K562 (cell line): ENCODE data around the gene SEC11A. TPM values are rescaled to one million over a fixed set of nuclear protein-coding genes. Genes with fewer than 3 reads are reported as not detected.

ENCODE experiments used
- AFF4 ChIP-seq: sonication (generic); formaldehyde crosslinking; IDR thresholded peaks from 2 replicates; pipeline ENCODE4 v1.8.0; 2023; ENCODE audit warnings: mild to moderate bottlenecking, missing genetic modification reagents
- ATF7 ChIP-seq: fragments of 450-650 bp; IDR thresholded peaks from 2 replicates; pipeline ENCODE4 v1.7.1; 2014; ENCODE audit warnings: mild to moderate bottlenecking, moderate library complexity
- CREM ChIP-seq: IDR thresholded peaks from 2 replicates; pipeline ENCODE4 v1.6.1; 2014; ENCODE audit warnings: antibody characterized with exemption, low read depth
- E2F6 ChIP-seq, 2 experiments: IDR thresholded peaks; 2 replicates each; pipeline ENCODE4 v1.6.1; 2011; ENCODE audit warnings: borderline replicate concordance in 1 of 2, control low read depth in 1 of 2, low read depth in 1 of 2, low read length in 1 of 2, mild to moderate bottlenecking in 1 of 2, mixed read lengths in 1 of 2, moderate library complexity in 1 of 2; ENCODE audit not compliant: insufficient read depth in 1 of 2, insufficient read length in 1 of 2, poor library complexity in 1 of 2, severe bottlenecking in 1 of 2; ENCODE audit errors: extremely low read depth in 1 of 2
- ELF2 ChIP-seq: fragments of 250-450 bp; sonication (Bioruptor Pico); IDR thresholded peaks from 2 replicates; pipeline ENCODE4 v1.5.0; 2021; ENCODE audit warnings: mild to moderate bottlenecking
- ELF4 ChIP-seq: fragments of 450-650 bp; formaldehyde crosslinking; IDR thresholded peaks from 2 replicates; pipeline ENCODE4 v1.4.0; 2022; ENCODE audit warnings: missing genetic modification characterization
- FOXK1 ChIP-seq: sonication (generic); formaldehyde crosslinking; IDR thresholded peaks from 2 replicates; pipeline ENCODE4 v1.8.0; 2022; ENCODE audit warnings: missing genetic modification reagents, mild to moderate bottlenecking, borderline replicate concordance
- HCFC1 ChIP-seq: IDR thresholded peaks from 2 replicates; pipeline ENCODE4 v1.6.1; 2012; ENCODE audit warnings: low read depth, low read length, improper control_type of control experiment
- HMGN3 ChIP-seq: IDR thresholded peaks from 2 replicates; pipeline ENCODE4 v1.6.1; 2011; ENCODE audit warnings: borderline replicate concordance, low read depth, mild to moderate bottlenecking, mixed read lengths, low read length; ENCODE audit not compliant: insufficient read length; ENCODE audit errors: extremely low read depth
- HNRNPLL ChIP-seq: fragments of 200-400 bp; formaldehyde crosslinking; IDR thresholded peaks from 2 replicates; pipeline ENCODE4 v1.6.1; 2017; ENCODE audit warnings: low read length, low read depth, mild to moderate bottlenecking; ENCODE audit not compliant: poor library complexity, severe bottlenecking
- JUN ChIP-seq, 2 experiments: sonication (generic) in 1 of 2; formaldehyde crosslinking in 1 of 2; IDR thresholded peaks; 2 replicates each; pipeline versions ENCODE4 v1.6.1 to v1.8.0; 2012 to 2022; ENCODE audit warnings: borderline replicate concordance in 2 of 2, mild to moderate bottlenecking in 2 of 2, improper control_type of control experiment in 1 of 2, low read depth in 1 of 2, low read length in 1 of 2, missing genetic modification reagents in 1 of 2
- KDM4B ChIP-seq, 2 experiments: fragments of 450-650 bp in 1 of 2; sonication (generic) in 1 of 2; IDR thresholded peaks; 2 replicates each; pipeline ENCODE4 v1.6.1; 2016 to 2017; ENCODE audit warnings: borderline replicate concordance in 2 of 2, antibody characterized with exemption in 1 of 2, low read depth in 1 of 2, mild to moderate bottlenecking in 1 of 2
- NEUROD1 ChIP-seq: fragments of 150-350 bp; IDR thresholded peaks from 2 replicates; pipeline ENCODE4 v1.6.1; 2014; ENCODE audit warnings: borderline replicate concordance, low read length, low read depth; ENCODE audit not compliant: partially characterized antibody
- NR4A1 ChIP-seq, 2 experiments: fragments of 250-450 bp in 1 of 2; fragments of 450-650 bp in 1 of 2; sonication (Bioruptor Pico) in 1 of 2; IDR thresholded peaks; 2 replicates each; pipeline versions ENCODE4 v1.4.0 to v1.6.1; 2016 to 2020; ENCODE audit warnings: mild to moderate bottlenecking in 2 of 2, missing compliant biosample characterization in 1 of 2, missing genetic modification characterization in 1 of 2, moderate library complexity in 1 of 2
- POLR2B ChIP-seq: fragments of 450-650 bp; IDR thresholded peaks from 2 replicates; pipeline ENCODE4 v1.6.1; 2018; ENCODE audit warnings: low read depth; ENCODE audit not compliant: partially characterized antibody
- SPI1 ChIP-seq: IDR thresholded peaks from 2 replicates; pipeline ENCODE4 v1.6.1; 2011; ENCODE audit warnings: low read depth, low read length, control low read depth, borderline replicate concordance
- ZNF354B ChIP-seq: fragments of 250-450 bp; sonication (Bioruptor Pico); IDR thresholded peaks from 2 replicates; pipeline ENCODE4 v1.4.0; 2020
- ZNF717 ChIP-seq: fragments of 250-450 bp; sonication (Bioruptor Pico); IDR thresholded peaks from 2 replicates; pipeline ENCODE4 v1.5.0; 2021
- polyA plus RNA-seq, 8 experiments: library from polyadenylated mRNA; depleted of rRNA in 4 of 8; stranded (reverse) in 5 of 8; unstranded in 3 of 8; fragments of >200 nt; fragmentation: Nextera tagmentation in 2 of 8; fragmentation: Illumina TruSeq in 1 of 8; extraction: Ambion mirVana in 2 of 8; extraction: Trizol in 1 of 8; gene quantifications; 2 replicates each; pipeline versions ENCODE4 v1.2.1 to v1.2.3, GENCODE V29; 2011 to 2014; ENCODE audit warnings: inconsistent platforms in 1 of 8, missing spikeins in 1 of 8
- total RNA-seq, 7 experiments: library from RNA; depleted of rRNA in 6 of 7; stranded (reverse); fragments of >200 nt in 6 of 7; fragmentation: Illumina TruSeq in 2 of 7; extraction: Trizol in 2 of 7; gene quantifications; 2 replicates each; pipeline versions ENCODE4 v1.2.1 to v1.2.3, GENCODE V29; 2011 to 2021; ENCODE audit warnings: low replicate concordance in 1 of 7
- TF ChIP-seq, protein P1 (sequence below), 2 experiments: fragments of 450-650 bp; conservative IDR thresholded peaks; 2 replicates each; pipeline ENCODE4 v1.6.1; 2017; ENCODE audit warnings: mild to moderate bottlenecking in 2 of 2, moderate library complexity in 2 of 2

The SEC11A gene
- total and polyA plus RNA-seq, 9 of the 15 experiments (the other 6 are each of a cell fraction or from before 2014, with no cell fraction given): 175 to 310 (median 229) TPM

DNA sequence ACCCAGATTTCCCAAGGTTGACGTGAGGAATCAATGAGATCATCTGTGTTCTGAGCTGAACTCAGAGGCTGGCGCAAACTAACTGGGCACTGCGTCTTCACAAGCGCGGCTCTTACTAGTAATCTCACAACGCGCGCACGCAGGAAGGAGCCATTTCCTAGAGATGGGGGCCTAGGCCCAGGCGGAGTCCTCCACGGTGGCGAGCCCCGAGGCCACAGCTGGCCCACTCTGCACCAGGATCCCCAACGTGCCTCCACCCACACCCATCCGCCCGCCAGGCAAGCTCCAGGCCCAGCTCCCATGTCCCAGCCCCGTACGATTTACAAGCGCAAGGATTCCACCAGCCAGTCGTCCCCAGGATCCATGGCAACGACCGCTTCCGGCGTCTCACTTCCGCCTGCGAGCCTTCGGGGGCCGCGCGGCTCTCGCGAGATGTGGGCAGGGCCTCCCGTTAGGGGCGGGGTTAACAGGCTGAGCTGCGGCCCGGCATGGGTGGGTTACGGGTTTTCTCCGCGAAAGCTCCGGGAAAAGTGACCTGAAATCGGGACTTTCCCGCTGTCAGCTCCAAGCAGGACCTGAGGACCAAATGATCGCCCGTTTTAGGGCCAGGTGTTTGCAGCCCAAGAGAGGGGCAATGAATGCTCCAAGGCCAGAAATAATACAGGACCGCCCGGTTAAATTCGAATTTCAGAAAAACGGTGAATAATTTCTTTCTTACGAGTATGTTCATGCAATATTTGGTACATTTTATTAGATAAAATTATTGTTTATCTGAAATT lies 61.8 kb downstream of the SEC11A start, which contains the start of gene WDR73 (continued):
- TF ChIP-seq E2F6 (IDR thresholded peaks at IDR 0.05; ENCODE audit: borderline replicate concordance in 1 of 2, extremely low read depth in 1 of 2, insufficient read depth in 1 of 2, insufficient read length in 1 of 2, low read depth in 1 of 2, low read length in 1 of 2, poor library complexity in 1 of 2, severe bottlenecking in 1 of 2): peak in 1 of 2 experiments; percentile 1
- peak; percentile 85 for TF ChIP-seq HMGN3
- TF ChIP-seq CREM: peak; percentile 67
- peak; percentile 75; the same call in 1 of the 2 replicates for TF ChIP-seq SPI1
- TF ChIP-seq AFF4 (CRISPR knock-in tag): 0 out of 2 replicates have a peak, but pooled peaks have one; percentile 51
- TF ChIP-seq HNRNPLL: peak; percentile 61
- no peak for TF ChIP-seq ZNF717
- peak; percentile 58 for TF ChIP-seq POLR2B
- TF ChIP-seq JUN (IDR thresholded peaks at IDR 0.05; ENCODE audit: borderline replicate concordance, low read depth, low read length): no peak
- TF ChIP-seq JUN (CRISPR knock-in tag; IDR thresholded peaks at IDR 0.05; ENCODE audit: borderline replicate concordance): peak; percentile 76; the same call in 1 of the 2 replicates
- TF ChIP-seq ELF4 (CRISPR knock-in tag): peak; percentile 71
- TF ChIP-seq ZNF354B (CRISPR knock-in tag): no peak
- TF ChIP-seq KDM4B (IDR thresholded peaks at IDR 0.05; ENCODE audit: borderline replicate concordance in 2 of 2, low read depth in 1 of 2): peak in 1 of 2 experiments; percentile 53; a peak in 1 of 4 replicates
- TF ChIP-seq, protein P1, sequence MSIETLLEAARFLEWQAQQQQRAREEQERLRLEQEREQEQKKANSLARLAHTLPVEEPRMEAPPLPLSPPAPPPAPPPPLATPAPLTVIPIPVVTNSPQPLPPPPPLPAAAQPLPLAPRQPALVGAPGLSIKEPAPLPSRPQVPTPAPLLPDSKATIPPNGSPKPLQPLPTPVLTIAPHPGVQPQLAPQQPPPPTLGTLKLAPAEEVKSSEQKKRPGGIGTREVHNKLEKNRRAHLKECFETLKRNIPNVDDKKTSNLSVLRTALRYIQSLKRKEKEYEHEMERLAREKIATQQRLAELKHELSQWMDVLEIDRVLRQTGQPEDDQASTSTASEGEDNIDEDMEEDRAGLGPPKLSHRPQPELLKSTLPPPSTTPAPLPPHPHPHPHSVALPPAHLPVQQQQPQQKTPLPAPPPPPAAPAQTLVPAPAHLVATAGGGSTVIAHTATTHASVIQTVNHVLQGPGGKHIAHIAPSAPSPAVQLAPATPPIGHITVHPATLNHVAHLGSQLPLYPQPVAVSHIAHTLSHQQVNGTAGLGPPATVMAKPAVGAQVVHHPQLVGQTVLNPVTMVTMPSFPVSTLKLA (conservative IDR thresholded peaks at IDR 0.05): peak; percentile 42 to 86; a peak in 3 of 4 replicates
- TF ChIP-seq ELF2 (CRISPR knock-in tag): peak; percentile 85
- TF ChIP-seq ATF7: peak; percentile 83
- no peak for TF ChIP-seq NR4A1 (CRISPR knock-in tag; IDR thresholded peaks at IDR 0.05)
- TF ChIP-seq NR4A1 (tag; IDR thresholded peaks at IDR 0.05): 0 out of 2 replicates have a peak, but pooled peaks have one; percentile 18
- peak; percentile 64 for TF ChIP-seq HCFC1
- peak; percentile 79 for TF ChIP-seq NEUROD1
- 0 out of 2 replicates have a peak, but pooled peaks have one; percentile 82 for TF ChIP-seq FOXK1
